ENCODE measurements around the gene ADAM10.
"Not testable (repeated sequence)": the region's sequence is repeated elsewhere in the genome, so short reads cannot be mapped to it uniquely, and the experiment has no call there.

ADAM10 gene

DNA sequence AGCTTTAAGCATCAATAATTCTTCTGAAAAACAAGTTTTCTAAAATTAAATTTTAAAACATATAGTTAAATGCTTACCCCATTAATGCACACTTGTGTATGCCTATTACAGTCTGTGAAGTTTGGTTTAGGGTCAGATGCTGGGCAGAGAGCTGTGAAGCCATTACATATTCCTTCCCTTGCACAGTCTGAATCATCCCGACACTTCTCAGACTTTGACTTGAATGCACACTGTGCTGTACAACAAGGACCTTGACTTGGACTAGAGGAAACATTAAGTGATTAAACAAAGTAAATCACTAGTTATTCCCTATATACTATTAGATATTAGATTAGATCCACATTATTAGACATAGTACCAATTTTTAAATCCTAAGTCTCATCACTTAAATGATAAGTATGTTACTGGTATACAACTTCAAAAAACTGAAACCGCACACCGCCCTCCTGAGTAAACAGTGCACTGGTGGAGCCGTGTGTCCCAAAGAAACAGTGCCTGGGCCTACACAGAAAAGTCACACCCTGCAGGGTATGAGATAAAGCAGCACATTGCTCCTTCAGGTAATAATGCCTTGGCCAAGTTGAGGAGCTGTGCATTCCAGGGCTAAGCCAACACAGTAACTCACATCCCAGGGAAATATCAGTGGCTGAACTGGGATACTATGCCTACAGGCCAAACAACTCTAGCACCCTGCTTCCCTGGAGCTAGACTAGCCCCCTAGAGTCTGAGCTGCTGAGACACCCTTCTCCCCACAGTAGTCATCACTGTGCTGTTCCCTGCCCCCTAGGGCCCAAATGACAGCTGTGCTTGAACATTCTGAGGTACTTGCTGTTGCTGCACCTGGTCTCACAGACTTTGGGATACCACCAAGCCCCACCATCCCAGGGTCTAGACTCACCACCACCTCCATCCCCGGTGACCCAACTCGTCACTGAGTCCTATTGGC is 137.5 kb downstream of the ADAM10 start:
- DNase-seq (ENCODE audit: low read depth in 2 of 2), result no peak

DNA sequence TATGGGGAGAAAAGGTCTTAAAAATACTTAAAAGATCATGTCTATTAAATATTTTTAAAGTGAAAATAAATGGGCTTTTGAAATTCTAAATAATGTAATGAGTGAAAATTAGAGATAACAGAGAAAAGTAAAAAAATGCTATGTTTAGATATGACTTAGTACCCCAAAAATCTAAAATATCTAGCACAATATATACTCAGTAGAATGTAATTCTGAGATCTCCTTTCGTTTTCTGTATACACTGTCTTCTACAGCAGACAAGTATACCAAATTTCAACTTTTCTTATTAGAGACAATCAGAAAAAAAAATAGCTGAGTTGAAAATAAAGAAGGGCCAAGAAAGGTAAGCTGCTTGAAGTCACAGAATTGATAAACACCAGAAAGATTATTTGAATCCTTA is 140.8 kb downstream of the ADAM10 start:
- no peak for DNase-seq (ENCODE audit: low read depth in 2 of 2)

DNA sequence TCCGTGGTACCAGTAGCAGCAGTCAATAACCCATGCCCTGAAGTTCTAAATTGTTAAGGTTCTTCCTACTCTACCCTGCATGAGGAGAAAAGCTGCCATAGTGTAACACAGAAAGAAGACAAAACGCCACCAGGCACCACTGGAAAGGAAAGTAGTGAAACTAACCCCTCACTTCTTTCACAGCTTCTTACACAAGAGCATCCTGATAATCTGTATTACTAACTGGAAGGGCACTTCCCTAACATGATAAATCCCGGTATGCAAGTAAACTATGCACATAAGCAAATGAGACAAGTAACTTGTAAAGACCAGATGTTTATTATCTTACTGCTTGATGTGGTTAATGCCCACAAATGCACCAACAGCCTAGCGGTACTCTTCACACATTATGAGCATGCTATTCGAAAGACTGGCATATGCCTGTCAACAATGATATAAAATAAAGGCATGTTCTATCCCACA is 141.3 kb downstream of the ADAM10 start:
- no peak for DNase-seq (ENCODE audit: low read depth in 2 of 2)

DNA sequence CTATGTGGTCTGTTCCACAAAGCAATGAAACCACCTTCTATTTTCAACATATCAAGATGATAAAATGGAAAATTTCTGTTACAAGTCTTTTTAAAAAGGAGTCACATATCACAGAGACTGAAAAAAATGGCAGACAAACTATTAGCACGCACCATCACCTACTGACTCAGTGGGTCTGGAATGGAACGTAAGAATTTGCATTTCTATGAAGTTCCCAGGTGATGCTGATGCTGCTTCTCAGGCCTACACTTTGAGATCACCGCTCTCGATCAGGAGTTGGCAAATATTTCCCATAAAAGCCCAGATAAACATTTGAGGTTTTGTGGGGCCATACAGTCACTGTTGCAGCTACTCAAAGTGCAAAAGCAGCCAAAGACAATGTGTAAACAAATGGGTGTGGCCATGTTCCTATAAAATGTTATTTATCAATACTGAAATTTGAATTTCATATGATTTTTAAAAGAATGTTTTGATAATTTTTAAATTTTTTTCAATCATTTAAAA is 142.9 kb downstream of the ADAM10 start:
- DNase-seq (ENCODE audit: low read depth in 2 of 2), result no peak

- no peak for DNase-seq (ENCODE audit: low read depth in 2 of 2)
Measured at GRCh38 chr15:58605931-58606530, 143.5 kb downstream of the ADAM10 start.

DNA sequence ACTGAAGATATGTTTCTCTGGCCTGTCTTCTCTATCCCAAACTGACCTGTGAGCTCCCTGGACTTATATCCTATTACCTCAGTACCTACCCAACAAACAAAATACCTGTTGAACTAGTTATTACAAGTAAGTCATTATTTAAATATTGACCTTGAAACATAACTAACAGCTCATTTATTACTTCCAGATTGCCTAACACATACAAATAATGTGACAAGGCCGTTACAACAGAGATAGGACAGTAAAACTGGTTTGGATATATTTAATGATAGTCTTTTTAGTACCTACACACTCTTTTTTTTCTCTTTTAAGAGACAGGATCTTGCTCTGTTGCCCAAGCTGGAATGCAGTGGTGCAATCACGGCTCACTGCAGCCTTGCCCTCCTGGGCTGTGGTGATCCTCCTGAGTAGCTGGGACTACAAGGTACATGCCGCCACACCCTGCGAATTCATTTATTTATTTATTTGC is 145.0 kb downstream of the ADAM10 start:
- no peak for DNase-seq (ENCODE audit: low read depth in 2 of 2)

DNA sequence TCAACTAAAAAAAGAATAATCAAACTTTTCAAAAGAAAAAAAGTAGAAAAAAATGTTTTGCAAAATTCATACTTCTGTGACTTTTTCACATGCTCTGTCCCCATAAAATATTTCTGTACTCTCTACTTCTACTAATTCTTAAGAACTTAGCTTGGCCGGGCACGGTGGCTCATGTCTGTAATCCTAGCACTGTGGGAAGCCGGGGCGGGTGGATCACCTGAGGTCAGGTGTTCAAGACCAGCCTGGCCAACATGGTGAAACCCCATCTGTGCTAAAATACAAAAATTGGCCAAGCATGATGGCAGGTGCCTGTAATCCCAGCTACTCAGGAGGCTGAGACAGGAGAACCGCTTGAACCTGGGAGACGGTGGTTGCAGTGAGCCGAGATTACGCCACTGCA is 145.6 kb downstream of the ADAM10 start:
- not testable (repeated sequence) for DNase-seq (ENCODE audit: low read depth in 2 of 2)

- DNase-seq (ENCODE audit: low read depth in 2 of 2), result no peak
Measured at GRCh38 chr15:58602823-58603222, 146.7 kb downstream of the ADAM10 start.

GRCh38 chr15:58598829-58599210 is 150.7 kb downstream of the ADAM10 start:
- DNase-seq (ENCODE audit: low read depth in 2 of 2), result no peak

- DNase-seq (ENCODE audit: low read depth in 2 of 2), result no peak
Measured at GRCh38 chr15:58597943-58598828, 151.3 kb downstream of the ADAM10 start.

- no peak for DNase-seq (ENCODE audit: low read depth in 2 of 2)
Measured at GRCh38 chr15:58595516-58596263, 153.8 kb downstream of the ADAM10 start.

DNA sequence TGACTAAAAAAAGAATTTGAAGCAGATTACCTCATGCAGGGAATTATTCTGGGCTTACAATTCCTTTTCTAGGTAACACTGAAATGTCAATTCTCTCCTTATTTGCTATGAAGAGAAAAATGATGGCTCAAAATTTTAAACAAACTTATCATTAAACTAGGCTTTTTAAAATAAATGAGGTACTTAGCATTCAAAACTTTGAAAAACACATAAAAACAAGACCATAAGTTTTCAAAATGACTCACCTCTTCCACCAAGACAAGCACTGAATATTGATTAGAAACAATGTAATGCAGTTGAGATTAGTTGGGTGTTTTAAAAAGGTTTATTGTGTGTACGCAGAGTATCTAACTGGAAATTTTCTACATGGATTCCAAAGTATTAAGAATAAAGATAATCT is 154.6 kb downstream of the ADAM10 start:
- DNase-seq (ENCODE audit: low read depth in 2 of 2), result no peak

DNA sequence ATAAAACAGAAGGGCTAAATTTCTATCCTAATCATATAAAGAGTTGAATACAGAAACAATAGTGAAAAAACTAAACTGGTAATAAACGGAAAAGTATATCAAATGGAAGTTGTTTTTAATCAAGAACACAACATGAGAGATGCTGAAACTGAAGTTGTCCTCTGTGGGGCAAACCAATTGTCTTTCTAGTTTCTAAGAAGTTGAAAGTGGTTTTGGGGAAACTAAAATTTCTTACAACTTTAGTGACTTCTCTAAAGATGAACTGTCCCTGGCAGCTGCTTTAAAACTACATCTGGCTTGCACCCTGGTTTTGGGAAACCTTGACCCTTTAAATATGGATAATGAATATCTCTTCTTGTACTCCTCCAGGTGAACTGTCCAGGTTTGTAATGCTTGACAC is 155.6 kb downstream of the ADAM10 start:
- no peak for DNase-seq (ENCODE audit: low read depth in 2 of 2)

DNA sequence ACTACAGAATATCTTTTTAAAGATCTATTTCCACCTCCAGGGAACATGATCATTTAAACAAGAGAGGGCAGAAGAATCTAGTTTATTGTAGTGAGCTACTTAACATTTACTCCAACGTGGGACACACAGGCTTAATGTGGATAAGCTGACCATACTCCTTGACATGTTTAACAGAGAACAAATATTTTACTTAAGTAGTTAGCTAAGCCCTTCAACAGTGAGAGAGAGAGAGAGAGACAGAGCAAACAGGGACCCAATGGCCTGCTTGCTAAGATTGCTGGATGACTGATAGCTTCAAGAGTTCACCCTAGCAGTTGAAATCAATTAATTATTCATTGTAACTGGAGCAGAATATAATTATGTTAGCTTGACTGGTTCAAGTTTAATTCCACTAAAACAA is 158.6 kb downstream of the ADAM10 start:
- DNase-seq (ENCODE audit: low read depth in 2 of 2), result no peak

DNA sequence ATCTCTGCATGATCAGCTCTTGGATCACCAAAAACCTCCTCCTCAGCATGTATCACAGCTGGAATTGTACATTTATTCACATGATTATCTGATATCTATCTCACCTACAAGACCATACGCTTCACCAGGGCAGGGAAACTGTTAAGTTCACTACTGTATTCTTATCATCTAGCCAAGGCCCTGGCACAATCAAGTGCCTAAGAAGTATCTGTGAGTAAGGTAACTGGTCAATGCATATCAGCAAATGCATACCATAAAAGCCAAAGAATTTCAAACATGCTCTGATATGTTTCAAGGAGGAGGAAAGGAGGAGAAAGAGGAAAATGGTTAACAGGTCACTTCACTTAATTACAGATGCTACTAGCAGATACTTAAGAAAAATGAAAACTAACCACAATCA is 159.3 kb downstream of the ADAM10 start:
- no peak for DNase-seq (ENCODE audit: low read depth in 2 of 2)

DNA sequence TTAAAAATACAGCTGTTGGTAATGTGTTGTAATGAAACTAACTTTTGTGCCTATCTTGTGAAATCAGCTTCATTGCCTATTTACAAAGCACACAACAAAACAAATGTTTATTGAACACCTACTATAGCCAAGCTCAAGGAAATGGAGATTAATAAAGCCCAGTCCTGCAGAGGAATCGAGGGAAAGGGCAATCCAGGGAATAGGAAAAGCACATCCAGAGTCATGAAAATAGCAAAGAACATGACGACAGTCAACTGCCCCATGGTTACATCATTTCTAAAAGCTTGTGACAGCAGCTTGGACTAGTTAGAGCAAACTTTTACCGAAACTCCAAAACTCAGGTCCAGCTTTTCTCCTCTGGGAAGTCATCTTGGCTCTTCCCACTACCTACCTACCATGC is 160.5 kb downstream of the ADAM10 start:
- DNase-seq (ENCODE audit: low read depth in 2 of 2), result no peak

GRCh38 chr15:58588096-58588495 is 161.4 kb downstream of the ADAM10 start:
- DNase-seq (ENCODE audit: low read depth in 2 of 2), result no peak

- DNase-seq (ENCODE audit: low read depth in 2 of 2), result no peak
Measured at GRCh38 chr15:58587486-58587885, 162.0 kb downstream of the ADAM10 start.

- no peak for DNase-seq (ENCODE audit: low read depth in 2 of 2)
Measured at GRCh38 chr15:58585693-58586443, 163.6 kb downstream of the ADAM10 start.

DNA sequence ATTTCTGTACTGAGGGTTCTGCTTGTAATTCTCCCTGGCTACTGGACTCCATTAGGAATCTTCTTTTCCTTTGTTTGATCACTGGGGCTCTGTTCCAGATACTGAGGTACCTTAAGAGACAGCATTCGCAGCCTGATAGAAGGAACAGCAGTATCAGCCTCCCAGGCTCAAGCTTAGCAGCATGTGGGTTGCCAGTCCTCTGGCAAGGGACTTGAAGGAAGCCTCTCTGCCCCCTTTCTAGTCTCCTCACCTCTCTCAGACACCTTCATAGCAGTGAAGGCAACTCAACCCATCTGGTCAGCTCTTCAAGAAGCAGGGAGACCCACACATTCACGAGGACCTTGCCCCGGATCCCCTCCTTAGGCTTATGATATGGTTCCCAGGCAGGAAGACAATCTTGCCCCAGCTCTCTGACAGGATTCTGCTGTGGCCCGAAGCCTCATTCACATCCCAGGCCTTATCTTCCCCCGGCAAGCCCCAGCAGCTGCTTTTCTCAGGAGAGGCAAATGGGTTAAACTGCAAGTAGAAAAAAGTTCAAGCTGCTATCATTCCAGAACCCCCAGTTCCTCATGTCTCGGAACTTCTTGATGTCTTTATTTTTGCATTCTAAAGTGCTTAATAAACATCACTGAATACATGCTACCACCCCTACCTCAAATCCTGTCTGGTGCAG is 164.6 kb downstream of the ADAM10 start:
- no peak for DNase-seq (ENCODE audit: low read depth in 2 of 2)

All from stimulated activated CD4-positive, alpha-beta T cell treated with anti-CD3 and anti-CD28 coated beads, Interleukin-1b, Interleukin-23, amount 100 ng/mL, for 4 hours (primary cell).